ENCODE data around the gene USP24. TPM values are rescaled to one million over a fixed set of nuclear protein-coding genes. Genes with fewer than 3 reads are reported as not detected.

The USP24 gene
- total RNA-seq, 4 donors from 2014 or later: 27.7 to 84.0 (median 30.2) TPM

DNA sequence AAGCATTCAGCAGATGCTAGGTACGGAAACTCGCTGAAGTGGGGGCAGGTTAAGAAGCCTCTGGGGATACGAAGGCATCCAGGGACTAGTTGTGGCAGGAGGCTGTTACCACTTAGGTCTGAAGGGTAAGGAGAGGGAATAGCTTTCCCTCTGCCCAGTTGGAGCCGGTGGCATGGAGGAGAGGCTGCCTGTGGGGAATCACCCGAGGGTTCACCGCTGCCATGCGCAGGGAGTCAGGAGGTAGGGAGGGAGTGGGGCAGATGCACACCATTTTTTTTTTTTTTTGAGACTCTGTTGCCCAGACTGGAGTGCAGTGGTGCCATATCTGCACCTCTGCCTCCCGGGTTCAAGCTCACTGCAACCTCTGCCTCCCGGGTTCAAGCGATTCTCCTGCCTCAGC, 169.7 kb downstream of the USP24 start:
- H3K9me3 ChIP-seq: no peaks in the 10 kb centered on the region
- no peak overlapping the region for H3K4me3 ChIP-seq
- no peaks in the 10 kb centered on the region for H3K36me3 ChIP-seq
- DNase-seq (ENCODE audit: low spot score in 2 of 2): no peak
- TF ChIP-seq POLR2A (IDR thresholded peaks at IDR 0.05) (no peak), POLR2AphosphoS5 (IDR thresholded peaks at IDR 0.05) (no peak), EP300 (IDR thresholded peaks at IDR 0.05) (no peak)
- TF ChIP-seq, protein P1, sequence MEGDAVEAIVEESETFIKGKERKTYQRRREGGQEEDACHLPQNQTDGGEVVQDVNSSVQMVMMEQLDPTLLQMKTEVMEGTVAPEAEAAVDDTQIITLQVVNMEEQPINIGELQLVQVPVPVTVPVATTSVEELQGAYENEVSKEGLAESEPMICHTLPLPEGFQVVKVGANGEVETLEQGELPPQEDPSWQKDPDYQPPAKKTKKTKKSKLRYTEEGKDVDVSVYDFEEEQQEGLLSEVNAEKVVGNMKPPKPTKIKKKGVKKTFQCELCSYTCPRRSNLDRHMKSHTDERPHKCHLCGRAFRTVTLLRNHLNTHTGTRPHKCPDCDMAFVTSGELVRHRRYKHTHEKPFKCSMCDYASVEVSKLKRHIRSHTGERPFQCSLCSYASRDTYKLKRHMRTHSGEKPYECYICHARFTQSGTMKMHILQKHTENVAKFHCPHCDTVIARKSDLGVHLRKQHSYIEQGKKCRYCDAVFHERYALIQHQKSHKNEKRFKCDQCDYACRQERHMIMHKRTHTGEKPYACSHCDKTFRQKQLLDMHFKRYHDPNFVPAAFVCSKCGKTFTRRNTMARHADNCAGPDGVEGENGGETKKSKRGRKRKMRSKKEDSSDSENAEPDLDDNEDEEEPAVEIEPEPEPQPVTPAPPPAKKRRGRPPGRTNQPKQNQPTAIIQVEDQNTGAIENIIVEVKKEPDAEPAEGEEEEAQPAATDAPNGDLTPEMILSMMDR (IDR thresholded peaks at IDR 0.05): no peak
- 96% methylated on average over 10 of the region's 10 CpGs for WGBS
- peaks cover 12% of the 10 kb centered on the region for H3K4me1 ChIP-seq
- peaks cover 15% of the 10 kb centered on the region for H3K27me3 ChIP-seq
- H3K27ac ChIP-seq: no peak overlapping the region

DNA sequence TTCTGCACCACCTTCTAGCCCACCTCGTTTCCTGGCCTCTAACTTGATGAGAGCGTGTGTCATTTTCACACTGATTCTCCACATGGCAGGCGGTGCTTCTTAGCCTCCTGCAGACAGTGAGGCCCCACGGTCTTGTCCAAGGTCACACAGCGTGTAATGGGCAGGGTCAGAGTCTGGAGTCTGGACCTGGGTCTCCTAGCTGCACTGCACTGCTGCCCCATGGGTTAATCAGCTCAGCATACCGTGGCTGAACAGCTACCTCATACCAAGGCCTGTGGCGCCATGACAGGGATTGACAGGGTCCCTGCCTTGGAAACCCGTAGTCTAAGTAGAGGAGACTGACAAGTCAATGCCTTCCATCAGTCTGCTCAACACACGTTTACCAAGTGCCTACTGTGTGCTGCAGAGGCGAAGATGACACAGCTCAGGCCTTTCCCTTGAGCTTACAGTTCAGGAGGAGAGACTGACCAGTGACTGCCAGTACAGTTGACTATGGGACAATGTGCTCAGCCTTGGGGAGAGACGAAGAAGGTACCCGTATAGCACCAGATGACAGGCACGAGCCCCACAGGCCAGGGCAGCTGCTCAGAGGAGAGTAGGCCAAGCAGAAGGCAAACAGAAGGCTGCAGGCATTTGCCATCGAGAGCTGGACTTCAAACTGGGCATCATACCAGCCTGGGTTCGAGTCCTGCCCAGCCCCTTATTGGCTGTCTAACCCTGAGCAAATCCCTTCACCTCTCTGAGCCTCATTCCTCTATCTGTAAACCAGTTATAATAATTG, 170.4 kb downstream of the USP24 start:
- DNase-seq (ENCODE audit: low spot score in 2 of 2): no peak
- Histone ChIP-seq H3K27me3 (peaks cover 21% of the 10 kb centered on the region), H3K36me3 (no peaks in the 10 kb centered on the region), H3K4me3 (no peak overlapping the region), H3K27ac (no peak overlapping the region), H3K9me3 (no peaks in the 10 kb centered on the region), H3K4me1 (peaks cover 12% of the 10 kb centered on the region)
- TF ChIP-seq, protein P1 (IDR thresholded peaks at IDR 0.05): no peak
- TF ChIP-seq POLR2A (IDR thresholded peaks at IDR 0.05): no peak
- TF ChIP-seq EP300 (IDR thresholded peaks at IDR 0.05): no peak
- TF ChIP-seq POLR2AphosphoS5 (IDR thresholded peaks at IDR 0.05): no peak
- WGBS: 88% methylated on average over 10 of the region's 15 CpGs

DNA sequence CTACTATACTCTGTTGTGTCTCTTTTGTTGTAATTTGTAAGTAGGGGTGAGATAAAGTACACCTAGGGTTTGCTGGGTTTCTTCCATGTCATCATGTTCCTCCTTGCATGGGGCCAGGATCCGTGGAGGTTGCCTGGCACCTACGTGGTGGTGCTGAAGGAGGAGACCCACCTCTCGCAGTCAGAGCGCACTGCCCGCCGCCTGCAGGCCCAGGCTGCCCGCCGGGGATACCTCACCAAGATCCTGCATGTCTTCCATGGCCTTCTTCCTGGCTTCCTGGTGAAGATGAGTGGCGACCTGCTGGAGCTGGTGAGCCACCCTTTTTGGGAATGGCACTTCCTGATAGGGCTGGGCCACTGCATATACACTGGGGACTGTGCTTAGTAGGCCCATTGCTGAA, 171.4 kb downstream of the USP24 start:
- H3K27ac ChIP-seq: no peak overlapping the region
- TF ChIP-seq POLR2AphosphoS5 (IDR thresholded peaks at IDR 0.05): no peak
- TF ChIP-seq POLR2A (IDR thresholded peaks at IDR 0.05): no peak
- TF ChIP-seq EP300 (IDR thresholded peaks at IDR 0.05): no peak
- TF ChIP-seq, protein P1 (IDR thresholded peaks at IDR 0.05): no peak
- H3K4me1 ChIP-seq: peaks cover 21% of the 10 kb centered on the region
- WGBS: 81% methylated on average over 3 of the region's 9 CpGs
- H3K4me3 ChIP-seq: no peak overlapping the region
- peaks cover 31% of the 10 kb centered on the region for H3K27me3 ChIP-seq
- no peak for DNase-seq (ENCODE audit: low spot score in 2 of 2)
- H3K36me3 ChIP-seq: no peaks in the 10 kb centered on the region
- H3K9me3 ChIP-seq: no peaks in the 10 kb centered on the region

DNA sequence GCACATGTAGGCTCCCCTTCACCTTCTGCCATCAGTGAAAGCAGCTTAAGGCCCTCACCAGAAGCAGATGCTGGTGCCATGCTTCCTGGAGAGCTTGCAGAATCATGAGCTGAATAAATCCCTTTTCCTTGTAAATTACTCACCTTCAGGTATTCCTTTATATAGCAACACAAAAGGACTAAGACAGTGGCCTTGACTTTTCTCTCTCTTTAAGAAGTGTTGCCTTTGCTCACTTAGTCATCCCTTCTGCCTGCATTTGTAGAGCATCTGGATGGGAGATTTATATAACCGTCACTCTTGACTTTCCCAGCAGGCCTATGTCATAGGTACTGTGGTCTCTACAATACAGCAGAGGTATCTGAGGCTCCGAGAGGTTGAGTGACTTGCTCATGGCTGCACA, 172.2 kb downstream of the USP24 start:
- Histone ChIP-seq H3K36me3 (no peaks in the 10 kb centered on the region), H3K27ac (no peak overlapping the region), H3K4me3 (no peak overlapping the region), H3K9me3 (no peaks in the 10 kb centered on the region), H3K4me1 (peaks cover 22% of the 10 kb centered on the region), H3K27me3 (peaks cover 38% of the 10 kb centered on the region)
- 94% methylated on average over 2 of the region's 2 CpGs for WGBS
- DNase-seq (ENCODE audit: low spot score in 2 of 2): no peak
- TF ChIP-seq, protein P1 (IDR thresholded peaks at IDR 0.05): no peak

DNA sequence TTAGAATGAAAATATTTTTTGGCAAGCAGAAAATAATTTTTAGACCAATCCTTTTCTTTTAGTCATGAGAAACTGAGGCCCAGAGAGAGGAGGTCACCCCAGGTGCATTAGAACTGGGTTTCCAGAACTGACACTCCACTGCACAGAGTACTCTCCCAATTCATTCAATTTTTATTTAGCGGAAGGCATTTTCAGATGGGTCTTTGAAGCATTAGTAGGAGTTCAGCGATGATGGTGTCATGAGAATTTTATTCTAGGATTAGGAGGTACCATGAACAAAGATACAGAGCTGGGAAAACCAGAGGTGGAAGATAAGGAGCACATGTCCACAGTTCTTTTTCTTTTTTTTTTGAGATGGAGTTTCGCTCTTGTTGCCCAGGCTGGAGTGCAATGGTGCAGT, 173.6 kb downstream of the USP24 start:
- Histone ChIP-seq H3K9me3 (no peaks in the 10 kb centered on the region), H3K4me3 (no peak overlapping the region), H3K36me3 (no peaks in the 10 kb centered on the region), H3K27ac (no peak overlapping the region), H3K27me3 (peaks cover 44% of the 10 kb centered on the region), H3K4me1 (peaks cover 22% of the 10 kb centered on the region)
- TF ChIP-seq, protein P1 (IDR thresholded peaks at IDR 0.05): no peak
- TF ChIP-seq EP300 (IDR thresholded peaks at IDR 0.05): no peak
- no peak for TF ChIP-seq POLR2A (IDR thresholded peaks at IDR 0.05)
- no peak for TF ChIP-seq POLR2AphosphoS5 (IDR thresholded peaks at IDR 0.05)
- DNase-seq (ENCODE audit: low spot score in 2 of 2): no peak
- 64% methylated on average over 3 of the region's 3 CpGs for WGBS
